SU-DHL-6 (cell line): Measurements from ENCODE around the gene TGFA.

Experiments used
- H2AFZ ChIP-seq: fragments of 200-600 bp; sonication (generic); 2 replicates; pipeline ENCODE4 v1.6.1; 2014; ENCODE audit warnings: low read depth, mild to moderate bottlenecking, moderate library complexity, mixed read lengths, antibody characterized with exemption, low read length; ENCODE audit not compliant: severe bottlenecking
- H3F3A ChIP-seq: fragments of 200-600 bp; shearing (Covaris generic); 2 replicates; pipeline ENCODE4 v1.6.0; 2016; ENCODE audit warnings: antibody characterized with exemption, mild to moderate bottlenecking; ENCODE audit not compliant: insufficient read depth
- H3K27ac ChIP-seq: fragments of 200-600 bp; sonication (generic); 2 replicates; pipeline ENCODE4 v1.5.1; 2016; ENCODE audit warnings: low read depth, mild to moderate bottlenecking, low read length, moderate library complexity, mixed read lengths
- H3K27me3 ChIP-seq: fragments of 200-600 bp; sonication (generic), shearing (Covaris generic); 2 replicates; pipeline ENCODE4 v1.6.0; 2014; ENCODE audit warnings: mild to moderate bottlenecking, low read length
- H3K36me3 ChIP-seq: fragments of 200-600 bp; sonication (generic); 2 replicates; pipeline ENCODE4 v1.6.1; 2014; ENCODE audit warnings: mild to moderate bottlenecking, low read length, mixed read lengths
- H3K4me2 ChIP-seq: fragments of 300-600, 200-600 bp; shearing (Covaris generic), sonication (generic); 2 replicates; pipeline ENCODE4 v1.6.0; 2014; ENCODE audit warnings: low read length, low read depth, mild to moderate bottlenecking; ENCODE audit not compliant: poor library complexity, severe bottlenecking
- H3K4me3 ChIP-seq: fragments of 200-600 bp; sonication (generic); 2 replicates; pipeline ENCODE4 v1.5.1; 2014; ENCODE audit warnings: antibody characterized with exemption, low read length, mild to moderate bottlenecking, mixed read lengths; ENCODE audit not compliant: insufficient read depth, poor library complexity, severe bottlenecking
- H3K79me2 ChIP-seq: fragments of 200-600 bp; sonication (generic); 2 replicates; pipeline ENCODE4 v1.6.1; 2014; ENCODE audit warnings: mild to moderate bottlenecking, low read length, moderate library complexity; ENCODE audit not compliant: insufficient read depth
- H3K9ac ChIP-seq: fragments of 200-600 bp; sonication (generic); 2 replicates; pipeline ENCODE4 v1.7.0; 2014; ENCODE audit warnings: mild to moderate bottlenecking, low read length
- H3K9me2 ChIP-seq: fragments of 200-600 bp; sonication (generic); replicated peaks from 2 replicates; pipeline ENCODE4 v1.6.1; 2014; ENCODE audit warnings: low read length; ENCODE audit not compliant: insufficient read depth
- H3K9me3 ChIP-seq: fragments of 200-600 bp; sonication (generic); 2 replicates; pipeline ENCODE4 v1.6.1; 2014; ENCODE audit warnings: low read length, mixed read lengths; ENCODE audit not compliant: insufficient read depth
- H4K20me1 ChIP-seq: fragments of 200-600 bp; sonication (generic); 2 replicates; pipeline ENCODE4 v1.6.1; 2014; ENCODE audit warnings: low read depth, mild to moderate bottlenecking, antibody characterized with exemption, low read length, moderate library complexity, mixed read lengths
- CTCF ChIP-seq: fragments of 200-600 bp; sonication (generic); IDR thresholded peaks from one replicate; pipeline ENCODE4 v1.5.1; 2017; ENCODE audit warnings: antibody characterized with exemption, mild to moderate bottlenecking, low read length, moderate library complexity; ENCODE audit not compliant: insufficient read depth, poor library complexity, severe bottlenecking
- EZH2phosphoT487 ChIP-seq: fragments of 200-600 bp; sonication (generic), shearing (Covaris generic); conservative IDR thresholded peaks from 2 replicates; pipeline ENCODE4 v1.6.1; 2018; ENCODE audit warnings: mild to moderate bottlenecking, antibody characterized with exemption, low read length, moderate library complexity, mixed read lengths

Gene TGFA

DNA sequence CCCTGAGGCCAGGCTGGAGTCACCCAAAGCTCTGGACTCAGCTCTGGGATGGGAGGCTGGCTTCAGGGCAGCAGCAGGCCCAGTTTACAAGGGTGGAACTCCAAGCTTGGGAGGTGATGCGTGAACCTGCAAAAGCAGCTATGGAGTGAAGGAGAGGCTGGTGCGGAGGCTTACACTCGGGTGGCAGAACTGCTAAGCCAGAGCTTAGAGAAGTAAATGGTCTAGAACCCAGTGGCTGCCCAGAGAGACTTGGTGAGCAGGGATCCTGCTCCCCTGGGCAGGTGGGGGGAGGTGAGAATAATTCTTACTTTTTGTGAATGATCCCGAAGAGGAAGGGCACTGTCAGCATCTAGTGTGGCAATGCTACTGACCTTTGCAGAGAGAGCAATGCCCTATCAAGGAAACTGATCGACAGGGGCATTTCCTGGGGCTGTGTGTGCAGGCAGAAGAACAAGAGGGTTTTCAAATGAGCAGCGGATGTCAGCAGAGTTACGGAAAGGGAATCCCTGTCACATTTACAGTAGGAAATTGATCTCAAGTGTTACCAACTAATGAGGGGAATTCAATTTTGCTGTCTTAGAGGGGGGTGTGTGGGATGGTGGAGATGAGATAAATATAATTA lies 80.4 kb downstream of the TGFA start:
- H3K9me2 ChIP-seq, result no peaks in the 10 kb centered on the region
- no peak overlapping the region for H3K4me2 ChIP-seq
- no peak overlapping the region for H2AFZ ChIP-seq
- no peak overlapping the region for H3K4me3 ChIP-seq
- no peaks in the 10 kb centered on the region for H4K20me1 ChIP-seq
- no peaks in the 10 kb centered on the region for H3K36me3 ChIP-seq
- no peaks in the 10 kb centered on the region for H3K27me3 ChIP-seq
- no peak overlapping the region for H3K27ac ChIP-seq
- no peaks in the 10 kb centered on the region for H3K79me2 ChIP-seq
- H3K9ac ChIP-seq, result no peak overlapping the region
- no peaks in the 10 kb centered on the region for H3F3A ChIP-seq
- TF ChIP-seq EZH2phosphoT487 (no peak), CTCF (no peak)
- no peaks in the 10 kb centered on the region for H3K9me3 ChIP-seq

GRCh38 chr2:70472221-70472890 lies 81.3 kb downstream of the TGFA start:
- no peak overlapping the region for H2AFZ ChIP-seq
- H3K4me3 ChIP-seq, result no peak overlapping the region
- TF ChIP-seq EZH2phosphoT487, result no peak
- no peak for TF ChIP-seq CTCF
- H3K9ac ChIP-seq, result no peak overlapping the region
- no peaks in the 10 kb centered on the region for H3K9me2 ChIP-seq
- no peak overlapping the region for H3K27ac ChIP-seq
- no peak overlapping the region for H3K4me2 ChIP-seq
- no peaks in the 10 kb centered on the region for H4K20me1 ChIP-seq
- no peaks in the 10 kb centered on the region for H3K9me3 ChIP-seq
- H3F3A ChIP-seq, result no peaks in the 10 kb centered on the region
- no peaks in the 10 kb centered on the region for H3K27me3 ChIP-seq
- no peaks in the 10 kb centered on the region for H3K79me2 ChIP-seq
- H3K36me3 ChIP-seq, result no peaks in the 10 kb centered on the region

GRCh38 chr2:70471129-70471528 lies 82.5 kb downstream of the TGFA start:
- Histone ChIP-seq H3K27ac (no peak overlapping the region), H3K9me3 (no peaks in the 10 kb centered on the region), H3K9ac (no peak overlapping the region), H4K20me1 (no peaks in the 10 kb centered on the region), H2AFZ (no peak overlapping the region), H3K27me3 (no peaks in the 10 kb centered on the region), H3K36me3 (no peaks in the 10 kb centered on the region), H3K9me2 (no peaks in the 10 kb centered on the region), H3K4me3 (no peak overlapping the region), H3K79me2 (no peaks in the 10 kb centered on the region), H3F3A (no peaks in the 10 kb centered on the region), H3K4me2 (no peak overlapping the region)
- no peak for TF ChIP-seq EZH2phosphoT487
- no peak for TF ChIP-seq CTCF
